IMR-90 (cell line): ENCODE results near the gene ZNF599. TPM values are rescaled to one million over a fixed set of nuclear protein-coding genes. Genes with fewer than 3 reads are reported as not detected.

Experiments used
- ATAC-seq: fragments of 200-7000 bp; cut with Tn5 transposase; 2 replicates; pipeline ENCODE4 v1.9.1; 2020; ENCODE audit warnings: low read depth, mild to moderate bottlenecking, moderate library complexity
- BruUV-seq: library from RNA; stranded (reverse); fragments of 400-500 nt; replicated peaks from 2 replicates; lab custom pipeline; 2021; lab: Mats Ljungman, UMichigan
- CTCF ChIA-PET: fragments of 300-600 bp; formaldehyde crosslinking; extraction: SDS; loops from one replicate; lab custom pipeline; 2021; ENCODE audit warnings: antibody characterized with exemption; lab: Yijun Ruan, JAX
- POLR2A ChIA-PET: fragments of 300-600 bp; sonication (Branson Sonifier 250); formaldehyde crosslinking; loops from one replicate; lab custom pipeline; 2022; ENCODE audit warnings: antibody characterized with exemption; ENCODE audit not compliant: unreplicated experiment; lab: Charles Lee
- DNase-seq: peaks from one replicate; pipeline ENCODE4 v3.0.0; 2013
- H2AFZ ChIP-seq: replicated peaks from 2 replicates; pipeline ENCODE3; 2013; ENCODE audit warnings: low read length, mild to moderate bottlenecking; ENCODE audit not compliant: poor library complexity
- H2AK5ac ChIP-seq: 2 replicates; pipeline ENCODE4 v1.6.1; 2013; ENCODE audit warnings: low read depth, low read length, inconsistent platforms
- H2AK9ac ChIP-seq: replicated peaks from 2 replicates; pipeline ENCODE3; 2013; ENCODE audit warnings: mild to moderate bottlenecking, low read depth, low read length, moderate library complexity; ENCODE audit not compliant: poor library complexity
- H2BK120ac ChIP-seq: 2 replicates; pipeline ENCODE4 v1.6.1; 2013; ENCODE audit warnings: low read depth, low read length, inconsistent platforms
- H2BK15ac ChIP-seq: 3 replicates; pipeline ENCODE4 v1.6.1; 2013; ENCODE audit warnings: low read depth, low read length, inconsistent platforms
- H2BK20ac ChIP-seq: 2 replicates; pipeline ENCODE4 v1.6.1; 2013; ENCODE audit warnings: low read depth, mild to moderate bottlenecking, inconsistent platforms, low read length, moderate library complexity
- H2BK5ac ChIP-seq: 2 replicates; pipeline ENCODE4 v1.6.1; 2013; ENCODE audit warnings: mild to moderate bottlenecking, low read depth, low read length, inconsistent platforms; ENCODE audit not compliant: poor library complexity, severe bottlenecking
- H3K14ac ChIP-seq: replicated peaks from 2 replicates; pipeline ENCODE4 v1.6.1; 2013; ENCODE audit warnings: low read depth, low read length, inconsistent platforms
- H3K18ac ChIP-seq: 2 replicates; pipeline ENCODE4 v1.6.1; 2013; ENCODE audit warnings: low read depth, low read length, control low read depth
- H3K23ac ChIP-seq: 2 replicates; pipeline ENCODE4 v1.6.1; 2013; ENCODE audit warnings: low read depth, low read length, inconsistent platforms
- H3K27ac ChIP-seq: 2 replicates; pipeline ENCODE4 v1.5.1; 2013; ENCODE audit warnings: mild to moderate bottlenecking, control low read depth, low read length; ENCODE audit not compliant: insufficient read depth
- H3K27me3 ChIP-seq: 2 replicates; pipeline ENCODE4 v1.6.1; 2013; ENCODE audit warnings: low read length; ENCODE audit not compliant: control insufficient read depth, insufficient read depth
- H3K36me3 ChIP-seq: 2 replicates; pipeline ENCODE4 v1.6.1; 2013; ENCODE audit warnings: low read length, mixed read lengths; ENCODE audit not compliant: control insufficient read depth, insufficient read depth
- H3K4ac ChIP-seq: 2 replicates; pipeline ENCODE4 v1.6.1; 2013; ENCODE audit warnings: low read depth, low read length, inconsistent platforms
- H3K4me1 ChIP-seq: 2 replicates; pipeline ENCODE4 v1.6.1; 2013; ENCODE audit warnings: low read length, mixed read lengths; ENCODE audit not compliant: control insufficient read depth, insufficient read depth
- H3K4me2 ChIP-seq: 2 replicates; pipeline ENCODE4 v1.6.1; 2013; ENCODE audit warnings: low read depth, mild to moderate bottlenecking, control low read depth, low read length, moderate library complexity
- H3K4me3 ChIP-seq: 2 replicates; pipeline ENCODE4 v1.5.1; 2013; ENCODE audit warnings: low read depth, mild to moderate bottlenecking, control low read depth, low read length, moderate library complexity; ENCODE audit not compliant: insufficient read depth
- H3K56ac ChIP-seq: 2 replicates; pipeline ENCODE4 v1.6.1; 2013; ENCODE audit warnings: low read length, inconsistent platforms; ENCODE audit not compliant: insufficient read depth; ENCODE audit errors: extremely low read depth
- H3K79me1 ChIP-seq, 2 experiments: 2 replicates each; pipeline ENCODE4 v1.6.1; 2013; ENCODE audit warnings: low read length in 2 of 2, inconsistent platforms in 1 of 2, low read depth in 1 of 2
- H3K9ac ChIP-seq: 2 replicates; pipeline ENCODE4 v1.6.1; 2013; ENCODE audit warnings: low read depth, low read length, control low read depth
- H3K9me1 ChIP-seq: 2 replicates; pipeline ENCODE4 v1.6.1; 2013; ENCODE audit warnings: low read length, inconsistent platforms; ENCODE audit not compliant: insufficient read depth
- H3K9me3 ChIP-seq: 2 replicates; pipeline ENCODE4 v1.6.1; 2013; ENCODE audit warnings: low read length; ENCODE audit not compliant: control insufficient read depth, insufficient read depth
- H4K20me1 ChIP-seq: 2 replicates; pipeline ENCODE4 v1.6.1; 2013; ENCODE audit warnings: low read length, inconsistent platforms; ENCODE audit not compliant: insufficient read depth
- H4K5ac ChIP-seq: 2 replicates; pipeline ENCODE4 v1.6.1; 2013; ENCODE audit warnings: mild to moderate bottlenecking, low read depth, low read length, control low read depth
- H4K8ac ChIP-seq, 2 experiments: 2 replicates each; pipeline ENCODE4 v1.6.1; 2013; ENCODE audit warnings: low read depth in 2 of 2, low read length in 2 of 2, control low read depth in 1 of 2, inconsistent platforms in 1 of 2
- H4K91ac ChIP-seq: 2 replicates; pipeline ENCODE4 v1.6.1; 2013; ENCODE audit warnings: low read depth, low read length, inconsistent platforms; ENCODE audit not compliant: insufficient read depth
- BHLHE40 ChIP-seq: fragments of 150-350 bp; IDR thresholded peaks from 2 replicates; pipeline ENCODE4 v1.6.1; 2016; ENCODE audit warnings: mild to moderate bottlenecking, low read depth, low read length
- CEBPB ChIP-seq: IDR thresholded peaks from 2 replicates; pipeline ENCODE4 v1.6.1; 2012; ENCODE audit warnings: low read depth, low read length, improper control_type of control experiment
- FOS ChIP-seq: fragments of 150-350 bp; IDR thresholded peaks from 2 replicates; pipeline ENCODE4 v1.6.1; 2016; ENCODE audit warnings: low read depth, low read length
- MAFK ChIP-seq: IDR thresholded peaks from 2 replicates; pipeline ENCODE4 v1.6.1; 2012; ENCODE audit warnings: low read depth, low read length, improper control_type of control experiment
- MAZ ChIP-seq: IDR thresholded peaks from 2 replicates; pipeline ENCODE4 v1.6.1; 2012; ENCODE audit warnings: low read depth, mild to moderate bottlenecking, low read length, improper control_type of control experiment, moderate library complexity, borderline replicate concordance
- MXI1 ChIP-seq: IDR thresholded peaks from 2 replicates; pipeline ENCODE4 v1.6.1; 2012; ENCODE audit warnings: low read depth, mild to moderate bottlenecking, low read length, moderate library complexity, borderline replicate concordance
- NFE2L2 ChIP-seq: fragments of 150-350 bp; IDR thresholded peaks from 2 replicates; pipeline ENCODE4 v1.6.1; 2016; ENCODE audit warnings: low read depth, mild to moderate bottlenecking, low read length
- POLR2A ChIP-seq: IDR thresholded peaks from 2 replicates; pipeline ENCODE4 v1.6.1; 2012; ENCODE audit warnings: mild to moderate bottlenecking, low read depth, low read length
- RAD21 ChIP-seq: IDR thresholded peaks from 2 replicates; pipeline ENCODE4 v1.6.1; 2012; ENCODE audit warnings: low read length, improper control_type of control experiment
- RCOR1 ChIP-seq: IDR thresholded peaks from 2 replicates; pipeline ENCODE4 v1.6.1; 2012; ENCODE audit warnings: mild to moderate bottlenecking, low read length, improper control_type of control experiment; ENCODE audit not compliant: insufficient replicate concordance
- RFX5 ChIP-seq: IDR thresholded peaks from 2 replicates; pipeline ENCODE4 v1.8.0; 2012; ENCODE audit warnings: low read depth, mild to moderate bottlenecking, low read length, moderate library complexity
- SMC3 ChIP-seq: fragments of 150-350 bp; IDR thresholded peaks from 2 replicates; pipeline ENCODE4 v1.6.1; 2016; ENCODE audit warnings: low read depth, mild to moderate bottlenecking, antibody characterized with exemption, low read length, moderate library complexity
- WGBS, 2 experiments: methylation state at CpG; one replicate each; pipeline versions ENCODE4 v1.1.5 to v1.1.7; 2013; ENCODE audit warnings: missing lambda C conversion rate in 2 of 2; ENCODE audit not compliant: insufficient read length in 1 of 2; ENCODE audit errors: extremely low coverage in 2 of 2; 5-methylcytosine and 5-hydroxymethylcytosine counted together
- dilution Hi-C: fragments of 300-500 bp; cut with HindIII; formaldehyde crosslinking; loops from one replicate; pipeline ENCODE4 v1.14.3; 2018; ENCODE audit warnings: low sequenced_read_pairs; ENCODE audit not compliant: unreplicated experiment
- in situ Hi-C: fragments of 300-500 bp; cut with MboI; formaldehyde crosslinking; loops from 3 replicates; pipeline ENCODE4 v1.14.3; 2019; ENCODE audit warnings: low sequenced_read_pairs, inconsistent platforms, mixed read lengths
- intact Hi-C: fragments of 100-400 bp; cut with micrococcal nuclease; formaldehyde crosslinking; loops from 2 replicates; pipeline ENCODE4 v1.10.0; 2022
- polyA plus RNA-seq, 3 experiments: library from polyadenylated mRNA; depleted of rRNA; stranded (reverse); fragments of >200 nt; gene quantifications; 2 replicates each; pipeline ENCODE4 v1.2.3, GENCODE V29; 2012; ENCODE audit warnings: low replicate concordance in 1 of 3
- total RNA-seq: library from RNA; depleted of rRNA; stranded (reverse); fragments of >200 nt; gene quantifications from 2 replicates; pipeline ENCODE4 v1.2.3, GENCODE V29; 2012
- TF ChIP-seq, protein P1 (sequence below): fragments of 150-350 bp; IDR thresholded peaks from 2 replicates; pipeline ENCODE4 v1.6.1; 2017; ENCODE audit warnings: mild to moderate bottlenecking, antibody characterized with exemption, low read length, low read depth
- TF ChIP-seq, protein P2 (sequence below): conservative IDR thresholded peaks from 2 replicates; pipeline ENCODE4 v1.5.1; 2012; ENCODE audit warnings: mild to moderate bottlenecking, low read depth, low read length, improper control_type of control experiment
- TF ChIP-seq, protein P3 (sequence below): fragments of 150-350 bp; IDR thresholded peaks from 2 replicates; pipeline ENCODE4 v1.6.1; 2016; ENCODE audit warnings: low read depth, mild to moderate bottlenecking, low read length, moderate library complexity, borderline replicate concordance

Gene ZNF599
- total and polyA plus RNA-seq, 2 of the 4 experiments (the other 2 are of a cell fraction): 3.4 to 5.9 TPM

DNA sequence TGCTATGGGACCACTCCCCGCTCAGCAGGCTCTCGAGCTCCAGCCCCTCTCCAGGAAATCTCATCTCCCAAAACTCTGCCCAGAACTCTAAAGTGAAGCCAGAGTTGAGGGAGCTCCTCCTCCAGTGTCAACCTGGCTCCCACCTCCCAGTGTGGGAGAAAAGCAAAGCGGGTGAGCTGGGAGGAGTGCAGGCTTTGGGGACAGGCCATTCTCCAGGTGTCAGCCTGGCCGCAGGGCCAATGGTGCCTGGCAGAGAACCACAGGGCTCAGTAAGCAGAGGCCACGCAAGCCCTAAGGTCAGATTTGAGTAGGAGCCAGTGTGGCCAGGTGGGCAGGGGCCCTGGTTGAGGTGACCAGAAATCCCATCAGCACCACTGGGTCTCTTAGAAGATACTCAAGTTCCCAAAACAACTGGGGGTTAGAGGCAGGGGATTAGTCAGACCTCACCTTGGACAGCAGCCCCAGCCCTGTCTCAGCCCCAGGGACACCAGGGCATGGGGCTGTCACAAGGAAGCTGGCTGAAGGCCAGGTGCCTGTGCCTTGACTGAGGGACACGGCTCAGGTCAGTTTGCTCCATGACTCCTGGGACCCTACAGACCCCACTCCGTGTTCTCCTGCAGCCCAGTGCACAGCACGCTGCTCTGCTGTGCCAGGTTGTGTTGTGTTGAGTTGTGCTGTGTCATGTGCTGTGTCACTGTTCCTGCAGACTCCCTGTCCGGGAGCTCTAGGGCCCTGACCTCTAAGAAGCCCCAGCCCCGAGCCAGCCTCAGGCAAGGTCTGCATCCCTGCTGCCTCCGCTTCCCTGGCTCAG is 41.8 kb downstream of the ZNF599 start:
- Histone ChIP-seq H3K4me3 (no peak overlapping the region), H4K20me1 (no peaks in the 10 kb centered on the region), H3K9me3 (no peaks in the 10 kb centered on the region; the same call in 1 of the 2 replicates), H3K9me1 (peaks cover 4% of the 10 kb centered on the region; the same call in 1 of the 2 replicates), H4K91ac (no peak overlapping the region), H3K36me3 (peaks cover 3% of the 10 kb centered on the region; the same call in 1 of the 2 replicates), H3K4me2 (no peak overlapping the region), H2BK5ac (no peak overlapping the region), H2BK20ac (no peak overlapping the region), H3K4me1 (peaks cover 8% of the 10 kb centered on the region), H2AK9ac (no peak overlapping the region), H4K5ac (no peak overlapping the region), H3K23ac (no peak overlapping the region), H3K27ac (no peak overlapping the region), H3K27me3 (peaks cover 2% of the 10 kb centered on the region; the same call in 1 of the 2 replicates), H2BK15ac (no peak overlapping the region), H3K9ac (no peak overlapping the region), H2AK5ac (no peak overlapping the region), H3K18ac (no peak overlapping the region), H3K14ac (no peak overlapping the region), H3K79me1 (peaks cover 10 to 16% of the 10 kb centered on the region in 2 experiments), H4K8ac (no peak overlapping the region), H3K56ac (no peak overlapping the region), H3K4ac (no peak overlapping the region), H2BK120ac (no peak overlapping the region), H2AFZ (no peak overlapping the region)
- intact Hi-C loops: no loop called here
- WGBS, 2 experiments: 60% methylated on average over 1 of the region's 11 CpGs; no CpG with 5 or more reads in 1 of the 2 experiments
- POLR2A ChIA-PET: no interaction called here
- CTCF ChIA-PET: no interaction called here
- no TSS peak for BruUV-seq
- DNase-seq (no peak), ATAC-seq (no peak)
- dilution Hi-C loops: no loop called here
- in situ Hi-C loops: no loop called here
- TF ChIP-seq SMC3: no peak
- TF ChIP-seq FOS: no peak
- TF ChIP-seq POLR2A: no peak
- TF ChIP-seq, protein P1, sequence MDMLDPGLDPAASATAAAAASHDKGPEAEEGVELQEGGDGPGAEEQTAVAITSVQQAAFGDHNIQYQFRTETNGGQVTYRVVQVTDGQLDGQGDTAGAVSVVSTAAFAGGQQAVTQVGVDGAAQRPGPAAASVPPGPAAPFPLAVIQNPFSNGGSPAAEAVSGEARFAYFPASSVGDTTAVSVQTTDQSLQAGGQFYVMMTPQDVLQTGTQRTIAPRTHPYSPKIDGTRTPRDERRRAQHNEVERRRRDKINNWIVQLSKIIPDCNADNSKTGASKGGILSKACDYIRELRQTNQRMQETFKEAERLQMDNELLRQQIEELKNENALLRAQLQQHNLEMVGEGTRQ: no peak
- TF ChIP-seq RFX5: no peak
- TF ChIP-seq MAFK: no peak
- no peak for TF ChIP-seq RCOR1
- TF ChIP-seq NFE2L2: no peak
- TF ChIP-seq, protein P2, sequence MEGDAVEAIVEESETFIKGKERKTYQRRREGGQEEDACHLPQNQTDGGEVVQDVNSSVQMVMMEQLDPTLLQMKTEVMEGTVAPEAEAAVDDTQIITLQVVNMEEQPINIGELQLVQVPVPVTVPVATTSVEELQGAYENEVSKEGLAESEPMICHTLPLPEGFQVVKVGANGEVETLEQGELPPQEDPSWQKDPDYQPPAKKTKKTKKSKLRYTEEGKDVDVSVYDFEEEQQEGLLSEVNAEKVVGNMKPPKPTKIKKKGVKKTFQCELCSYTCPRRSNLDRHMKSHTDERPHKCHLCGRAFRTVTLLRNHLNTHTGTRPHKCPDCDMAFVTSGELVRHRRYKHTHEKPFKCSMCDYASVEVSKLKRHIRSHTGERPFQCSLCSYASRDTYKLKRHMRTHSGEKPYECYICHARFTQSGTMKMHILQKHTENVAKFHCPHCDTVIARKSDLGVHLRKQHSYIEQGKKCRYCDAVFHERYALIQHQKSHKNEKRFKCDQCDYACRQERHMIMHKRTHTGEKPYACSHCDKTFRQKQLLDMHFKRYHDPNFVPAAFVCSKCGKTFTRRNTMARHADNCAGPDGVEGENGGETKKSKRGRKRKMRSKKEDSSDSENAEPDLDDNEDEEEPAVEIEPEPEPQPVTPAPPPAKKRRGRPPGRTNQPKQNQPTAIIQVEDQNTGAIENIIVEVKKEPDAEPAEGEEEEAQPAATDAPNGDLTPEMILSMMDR: no peak
- no peak for TF ChIP-seq BHLHE40
- no peak for TF ChIP-seq RAD21
- no peak for TF ChIP-seq CEBPB
- no peak for TF ChIP-seq MAZ
- TF ChIP-seq, protein P3, sequence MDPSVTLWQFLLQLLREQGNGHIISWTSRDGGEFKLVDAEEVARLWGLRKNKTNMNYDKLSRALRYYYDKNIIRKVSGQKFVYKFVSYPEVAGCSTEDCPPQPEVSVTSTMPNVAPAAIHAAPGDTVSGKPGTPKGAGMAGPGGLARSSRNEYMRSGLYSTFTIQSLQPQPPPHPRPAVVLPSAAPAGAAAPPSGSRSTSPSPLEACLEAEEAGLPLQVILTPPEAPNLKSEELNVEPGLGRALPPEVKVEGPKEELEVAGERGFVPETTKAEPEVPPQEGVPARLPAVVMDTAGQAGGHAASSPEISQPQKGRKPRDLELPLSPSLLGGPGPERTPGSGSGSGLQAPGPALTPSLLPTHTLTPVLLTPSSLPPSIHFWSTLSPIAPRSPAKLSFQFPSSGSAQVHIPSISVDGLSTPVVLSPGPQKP: no peak
- no peak for TF ChIP-seq MXI1
